SK-N-SH (cell line): ENCODE results near the gene TMEM170A. TPM values are rescaled to one million over a fixed set of nuclear protein-coding genes. Genes with fewer than 3 reads are reported as not detected.
A peak's percentile ranks its signal among the peaks of the same experiment; 100 is the strongest.

Experiments used
- CTCF ChIA-PET: fragments of 300-600, 350-600 bp; formaldehyde crosslinking; extraction: SDS; loops from one replicate; lab custom pipeline; 2021; lab: Yijun Ruan, JAX
- POLR2A ChIA-PET: fragments of 350-600 bp; sonication (Branson Sonifier 250); formaldehyde crosslinking; extraction: SDS; loops from one replicate; lab custom pipeline; 2020; ENCODE audit warnings: antibody characterized with exemption, inconsistent platforms; lab: Yijun Ruan, JAX
- DNase-seq: peaks from one replicate; pipeline ENCODE4 v3.0.0; 2012
- H2AFZ ChIP-seq: fragments of 200-600 bp; sonication (generic); 2 replicates; pipeline ENCODE4 v1.8.1; 2016; ENCODE audit warnings: antibody characterized with exemption, mild to moderate bottlenecking, low read depth
- H3F3A ChIP-seq: fragments of 200-600 bp; sonication (generic); replicated peaks from 2 replicates; pipeline ENCODE3; 2016; ENCODE audit warnings: antibody characterized with exemption, mild to moderate bottlenecking; ENCODE audit not compliant: insufficient read depth
- H3K27ac ChIP-seq, 2 experiments: fragments of 200-500 bp in 1 of 2; fragments of 200-600 bp in 1 of 2; sonication (Bioruptor generic) in 1 of 2; sonication (generic), shearing (Covaris generic) in 1 of 2; 2 replicates each; pipeline versions ENCODE4 v1.5.1 to v1.6.1; 2014 to 2016; ENCODE audit warnings: low read depth in 2 of 2, inconsistent platforms in 1 of 2, low read length in 1 of 2, mild to moderate bottlenecking in 1 of 2, mixed read lengths in 1 of 2
- H3K27me3 ChIP-seq: fragments of 200-600 bp; sonication (generic), shearing (Covaris generic); 2 replicates; pipeline ENCODE4 v1.6.1; 2016; ENCODE audit warnings: mixed run types; ENCODE audit not compliant: insufficient read depth
- H3K36me3 ChIP-seq, 2 experiments: fragments of 200-500 bp in 1 of 2; fragments of 200-600 bp in 1 of 2; sonication (Bioruptor generic) in 1 of 2; sonication (generic) in 1 of 2; replicated peaks in 1 of 2; 2 replicates each; pipeline versions ENCODE3 to v1.5.1; 2014 to 2016; ENCODE audit warnings: low read length in 1 of 2, mild to moderate bottlenecking in 1 of 2; ENCODE audit not compliant: insufficient read depth in 2 of 2, control insufficient read depth in 1 of 2
- H3K4me1 ChIP-seq, 2 experiments: fragments of 200-500 bp in 1 of 2; fragments of 200-600 bp in 1 of 2; sonication (Bioruptor generic) in 1 of 2; sonication (generic), shearing (Covaris generic) in 1 of 2; 2 replicates each; pipeline versions ENCODE4 v1.5.1 to v1.6.1; 2014 to 2016; ENCODE audit warnings: low read depth in 1 of 2, low read length in 1 of 2, mixed run types in 1 of 2; ENCODE audit not compliant: insufficient read depth in 2 of 2, control insufficient read depth in 1 of 2
- H3K4me2 ChIP-seq: fragments of 200-600 bp; sonication (generic), shearing (Covaris generic); 2 replicates; pipeline ENCODE4 v1.6.1; 2017; ENCODE audit warnings: mixed run types
- H3K4me3 ChIP-seq, 2 experiments: fragments of 200-500 bp in 1 of 2; fragments of 200-600 bp in 1 of 2; sonication (Bioruptor generic) in 1 of 2; sonication (generic), shearing (Covaris generic) in 1 of 2; 2 replicates each; pipeline versions ENCODE4 v1.5.1 to v1.8.1; 2014 to 2016; ENCODE audit warnings: low read depth in 2 of 2, inconsistent platforms in 1 of 2, low read length in 1 of 2, mild to moderate bottlenecking in 1 of 2, mixed read lengths in 1 of 2, moderate library complexity in 1 of 2
- H3K79me2 ChIP-seq: fragments of 200-600 bp; sonication (generic); 2 replicates; pipeline ENCODE4 v1.8.1; 2017; ENCODE audit warnings: mild to moderate bottlenecking; ENCODE audit not compliant: insufficient read depth
- H3K9ac ChIP-seq: fragments of 200-600 bp; sonication (generic); 2 replicates; pipeline ENCODE4 v1.6.1; 2017; ENCODE audit warnings: mixed run types
- H3K9me2 ChIP-seq: fragments of 200-600 bp; sonication (generic); 2 replicates; pipeline ENCODE4 v1.6.1; 2017; ENCODE audit warnings: mixed run types
- H3K9me3 ChIP-seq: fragments of 200-600 bp; sonication (generic); 2 replicates; pipeline ENCODE4 v1.6.1; 2017; ENCODE audit warnings: mixed run types, mild to moderate bottlenecking, moderate library complexity
- H4K20me1 ChIP-seq: fragments of 200-600 bp; sonication (generic); 2 replicates; pipeline ENCODE4 v1.6.1; 2017; ENCODE audit warnings: mild to moderate bottlenecking, mixed run types; ENCODE audit not compliant: insufficient read depth
- CHD2 ChIP-seq: fragments of 150-350 bp; IDR thresholded peaks from 2 replicates; pipeline ENCODE4 v1.6.1; 2018; ENCODE audit warnings: low read length; ENCODE audit not compliant: partially characterized antibody
- ELF1 ChIP-seq: IDR thresholded peaks from 2 replicates; pipeline ENCODE4 v1.4.0; 2012
- EP300 ChIP-seq, 2 experiments: IDR thresholded peaks; 2 replicates each; pipeline versions ENCODE4 v1.4.0 to v1.6.1; 2012; ENCODE audit warnings: borderline replicate concordance in 1 of 2, low read depth in 1 of 2, low read length in 1 of 2
- EZH2phosphoT487 ChIP-seq: fragments of 200-600 bp; sonication (generic); IDR thresholded peaks from 2 replicates; pipeline ENCODE4 v1.6.1; 2017; ENCODE audit warnings: low read depth, mixed run types, mild to moderate bottlenecking, antibody characterized with exemption, moderate library complexity, borderline replicate concordance
- FOSL2 ChIP-seq: IDR thresholded peaks from 2 replicates; pipeline ENCODE4 v1.4.0; 2012; ENCODE audit warnings: low read depth, mild to moderate bottlenecking, moderate library complexity, borderline replicate concordance
- FOXM1 ChIP-seq: IDR thresholded peaks from 2 replicates; pipeline ENCODE4 v1.4.0; 2012; ENCODE audit warnings: low read depth, mild to moderate bottlenecking
- GATA2 ChIP-seq: sonication (generic); formaldehyde crosslinking; IDR thresholded peaks from 2 replicates; pipeline ENCODE4 v1.5.0; 2020; ENCODE audit warnings: mild to moderate bottlenecking, missing genetic modification reagents
- IRF3 ChIP-seq: fragments of 150-350 bp; IDR thresholded peaks from 2 replicates; pipeline ENCODE4 v1.6.1; 2016; ENCODE audit warnings: mild to moderate bottlenecking, low read depth, low read length
- MAX ChIP-seq: IDR thresholded peaks from 2 replicates; pipeline ENCODE4 v1.4.0; 2012; ENCODE audit warnings: low read depth
- MXI1 ChIP-seq: IDR thresholded peaks from 2 replicates; pipeline ENCODE4 v1.6.1; 2012; ENCODE audit warnings: mild to moderate bottlenecking, low read depth, low read length, improper control_type of control experiment
- NRF1 ChIP-seq: IDR thresholded peaks from 2 replicates; pipeline ENCODE4 v1.6.1; 2012; ENCODE audit warnings: low read depth, mild to moderate bottlenecking, low read length
- POLR2AphosphoS5 ChIP-seq: IDR thresholded peaks from 2 replicates; pipeline ENCODE4 v1.6.1; 2012; ENCODE audit warnings: low read depth, low read length
- RCOR1 ChIP-seq: fragments of 150-350 bp; IDR thresholded peaks from 2 replicates; pipeline ENCODE4 v1.6.1; 2017; ENCODE audit warnings: antibody characterized with exemption, low read length
- TAF1 ChIP-seq: IDR thresholded peaks from 2 replicates; pipeline ENCODE4 v1.6.1; 2012; ENCODE audit warnings: low read depth, mild to moderate bottlenecking, low read length, moderate library complexity, borderline replicate concordance
- TEAD4 ChIP-seq: IDR thresholded peaks from 2 replicates; pipeline ENCODE4 v1.4.0; 2012; ENCODE audit warnings: mild to moderate bottlenecking, borderline replicate concordance; ENCODE audit not compliant: insufficient read depth
- YY1 ChIP-seq: IDR thresholded peaks from 2 replicates; pipeline ENCODE4 v1.4.0; 2012; ENCODE audit warnings: low read depth, mild to moderate bottlenecking
- WGBS: methylation state at CpG from one replicate; pipeline ENCODE4 v1.1.6; 2017; ENCODE audit warnings: low lambda C conversion rate; 5-methylcytosine and 5-hydroxymethylcytosine counted together
- polyA plus RNA-seq, 3 experiments: library from polyadenylated mRNA; depleted of rRNA; stranded (reverse); fragments of >200 nt; gene quantifications; 2 replicates each; pipeline ENCODE4 v1.2.3, GENCODE V29; 2012
- TF ChIP-seq, protein P1 (sequence below): fragments of 150-350 bp; IDR thresholded peaks from 2 replicates; pipeline ENCODE4 v1.6.1; 2017; ENCODE audit warnings: antibody characterized with exemption, low read length, low read depth, borderline replicate concordance
- TF ChIP-seq, protein P2 (sequence below): IDR thresholded peaks from 2 replicates; pipeline ENCODE4 v1.4.0; 2012; ENCODE audit warnings: low read depth, borderline replicate concordance

Gene TMEM170A
- polyA plus RNA-seq, 1 of the 3 experiments (the other 2 are of a cell fraction): 9.2 TPM

DNA sequence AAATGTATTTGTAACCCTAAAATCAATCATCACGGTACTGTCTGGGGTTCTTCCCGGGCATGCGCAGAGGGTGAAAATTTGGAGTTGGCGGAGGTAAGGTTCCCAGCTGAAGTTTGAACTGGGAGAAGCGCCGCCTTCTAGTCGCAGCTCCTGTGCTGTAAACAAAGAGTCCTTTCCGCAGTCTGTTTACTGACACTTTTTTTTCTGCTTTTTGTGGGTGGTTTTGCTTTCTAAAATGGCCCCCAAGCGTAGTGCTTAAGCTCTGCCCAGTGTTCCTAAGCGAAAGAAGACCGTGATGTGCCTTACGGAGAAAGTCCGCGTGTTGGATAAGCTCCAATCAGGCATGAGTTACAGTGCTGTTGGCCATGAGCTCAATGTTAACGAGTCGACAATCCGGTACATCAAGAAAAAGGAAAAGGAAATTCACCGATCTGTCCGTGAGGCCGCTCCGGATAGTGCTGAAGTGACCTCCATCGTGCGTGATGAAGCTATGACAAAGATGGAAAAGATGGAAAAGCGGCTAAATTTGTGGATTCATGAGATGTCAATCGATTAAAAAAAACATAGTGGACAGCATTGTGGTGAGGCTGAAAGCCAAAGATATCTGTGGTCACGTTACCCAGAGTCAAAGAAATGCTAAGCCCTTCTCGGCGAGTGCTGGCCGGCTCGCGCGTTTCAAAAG lies 30.6 kb downstream of the TMEM170A start:
- Histone ChIP-seq H3K4me2 (peak overlapping the region; percentile 81), H4K20me1 (no peaks in the 10 kb centered on the region), H3K4me3 (peak overlapping the region; percentile 74 to 92), H3K27me3 (no peaks in the 10 kb centered on the region), H3K79me2 (peaks cover 43% of the 10 kb centered on the region), H3K27ac (peak overlapping the region; percentile 69 to 85), H3K9me3 (no peaks in the 10 kb centered on the region), H3F3A (peaks cover 6% of the 10 kb centered on the region), H3K4me1 (peaks cover 0 to 10% of the 10 kb centered on the region in 2 experiments; a peak in 1 of 4 replicates), H2AFZ (peak overlapping the region; percentile 99), H3K36me3 (no peaks in the 10 kb centered on the region), H3K9ac (peak overlapping the region; percentile 81), H3K9me2 (no peaks in the 10 kb centered on the region)
- CTCF ChIA-PET: interaction anchor here (1.0 to 2.7 kb wide), 12 partner anchors 8 to 234 kb away, joined by 3 to 11 read pairs (median 4); no protein-coding TSS in a partner anchor
- TF ChIP-seq YY1 (peak; percentile 75), MXI1 (peak; percentile 25; the same call in 1 of the 2 replicates), NRF1 (peak; percentile 83), RCOR1 (no peak)
- TF ChIP-seq, protein P1, sequence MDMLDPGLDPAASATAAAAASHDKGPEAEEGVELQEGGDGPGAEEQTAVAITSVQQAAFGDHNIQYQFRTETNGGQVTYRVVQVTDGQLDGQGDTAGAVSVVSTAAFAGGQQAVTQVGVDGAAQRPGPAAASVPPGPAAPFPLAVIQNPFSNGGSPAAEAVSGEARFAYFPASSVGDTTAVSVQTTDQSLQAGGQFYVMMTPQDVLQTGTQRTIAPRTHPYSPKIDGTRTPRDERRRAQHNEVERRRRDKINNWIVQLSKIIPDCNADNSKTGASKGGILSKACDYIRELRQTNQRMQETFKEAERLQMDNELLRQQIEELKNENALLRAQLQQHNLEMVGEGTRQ: no peak
- POLR2A ChIA-PET: interaction anchor here (0.6 to 1.9 kb wide), 5 partner anchors 13 to 236 kb away, joined by 3 to 9 read pairs (median 3); partner anchors contain the start of gene TMEM170A
- WGBS: 40% methylated on average over 32 of the region's 32 CpGs
- peak; percentile 68 for DNase-seq

GRCh38 chr16:75432828-75433731 lies 31.4 kb downstream of the TMEM170A start, which contains the start of gene CFDP1:
CFDP1 (minus strand) TSS chr16:75433503; CDS start chr16:75433352, 151 bp downstream.
- Histone ChIP-seq H3K9ac (peak within 1 kb of the TSS; percentile 81), H3K4me1 (peaks cover 0 to 10% of the 10 kb centered on the region in 2 experiments; a peak in 1 of 4 replicates), H3F3A (peaks cover 6% of the 10 kb centered on the region), H3K9me2 (no peaks in the 10 kb centered on the region), H3K4me2 (peak within 1 kb of the TSS; percentile 81), H3K27me3 (no peaks in the 10 kb centered on the region), H3K27ac (peak within 1 kb of the TSS; percentile 69 to 85), H3K9me3 (no peaks in the 10 kb centered on the region), H2AFZ (peak within 1 kb of the TSS; percentile 99), H3K79me2 (peaks cover 51% of the 10 kb centered on the region), H3K36me3 (no peaks in the 10 kb centered on the region), H4K20me1 (no peaks in the 10 kb centered on the region), H3K4me3 (peak within 1 kb of the TSS; percentile 74 to 92)
- peak; percentile 98 for DNase-seq
- 2% methylated on average over 29 of the region's 85 CpGs for WGBS
- ChIA-PET CTCF (interaction anchor here (0.6 to 2.7 kb wide), 13 partner anchors 9 to 234 kb away, joined by 3 to 11 read pairs (median 4); no protein-coding TSS in a partner anchor), POLR2A (interaction anchor here (0.6 to 1.9 kb wide), 5 partner anchors 11 to 55 kb away, joined by 3 to 9 read pairs (median 3); partner anchors contain the start of gene TMEM170A)
- TF ChIP-seq TEAD4 (no peak), EZH2phosphoT487 (no peak), CHD2 (peak; percentile 53), GATA2 (no peak), NRF1 (peak; percentile 76), IRF3 (no peak), POLR2AphosphoS5 (peak; percentile 83), FOSL2 (no peak), MXI1 (peak; percentile 93), TAF1 (0 out of 2 replicates have a peak, but pooled peaks have one; percentile 43), ELF1 (0 out of 2 replicates have a peak, but pooled peaks have one; percentile 42), EP300 (IDR thresholded peaks at IDR 0.05; ENCODE audit: borderline replicate concordance in 1 of 2, low read depth in 1 of 2, low read length in 1 of 2) (0 out of 4 replicates have a peak, but pooled peaks of 1 of the 2 experiments have one; percentile 9), FOXM1 (no peak), MAX (peak; percentile 94)
- TF ChIP-seq, protein P2, sequence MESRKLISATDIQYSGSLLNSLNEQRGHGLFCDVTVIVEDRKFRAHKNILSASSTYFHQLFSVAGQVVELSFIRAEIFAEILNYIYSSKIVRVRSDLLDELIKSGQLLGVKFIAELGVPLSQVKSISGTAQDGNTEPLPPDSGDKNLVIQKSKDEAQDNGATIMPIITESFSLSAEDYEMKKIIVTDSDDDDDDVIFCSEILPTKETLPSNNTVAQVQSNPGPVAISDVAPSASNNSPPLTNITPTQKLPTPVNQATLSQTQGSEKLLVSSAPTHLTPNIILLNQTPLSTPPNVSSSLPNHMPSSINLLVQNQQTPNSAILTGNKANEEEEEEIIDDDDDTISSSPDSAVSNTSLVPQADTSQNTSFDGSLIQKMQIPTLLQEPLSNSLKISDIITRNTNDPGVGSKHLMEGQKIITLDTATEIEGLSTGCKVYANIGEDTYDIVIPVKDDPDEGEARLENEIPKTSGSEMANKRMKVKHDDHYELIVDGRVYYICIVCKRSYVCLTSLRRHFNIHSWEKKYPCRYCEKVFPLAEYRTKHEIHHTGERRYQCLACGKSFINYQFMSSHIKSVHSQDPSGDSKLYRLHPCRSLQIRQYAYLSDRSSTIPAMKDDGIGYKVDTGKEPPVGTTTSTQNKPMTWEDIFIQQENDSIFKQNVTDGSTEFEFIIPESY: no peak
